GM13976 (cell line): ENCODE data around the gene MRPL45.

ENCODE experiments used
- DNase-seq: peaks from one replicate; pipeline ENCODE4 v3.0.0; 2012; ENCODE audit warnings: low spot score
- in situ Hi-C: fragments of 300-500 bp; cut with MboI; formaldehyde crosslinking; loops from one replicate; pipeline ENCODE4 v1.12.0; 2022; ENCODE audit warnings: low sequenced_read_pairs, mixed read lengths, inconsistent platforms; ENCODE audit not compliant: unreplicated experiment
- TF ChIP-seq, protein P1 (sequence below): IDR thresholded peaks from 2 replicates; pipeline ENCODE4 v1.5.1; 2012; ENCODE audit warnings: borderline replicate concordance, mild to moderate bottlenecking; ENCODE audit not compliant: insufficient read depth; ENCODE audit errors: extremely low read depth, missing control alignments, control extremely low read depth

The MRPL45 gene

DNA sequence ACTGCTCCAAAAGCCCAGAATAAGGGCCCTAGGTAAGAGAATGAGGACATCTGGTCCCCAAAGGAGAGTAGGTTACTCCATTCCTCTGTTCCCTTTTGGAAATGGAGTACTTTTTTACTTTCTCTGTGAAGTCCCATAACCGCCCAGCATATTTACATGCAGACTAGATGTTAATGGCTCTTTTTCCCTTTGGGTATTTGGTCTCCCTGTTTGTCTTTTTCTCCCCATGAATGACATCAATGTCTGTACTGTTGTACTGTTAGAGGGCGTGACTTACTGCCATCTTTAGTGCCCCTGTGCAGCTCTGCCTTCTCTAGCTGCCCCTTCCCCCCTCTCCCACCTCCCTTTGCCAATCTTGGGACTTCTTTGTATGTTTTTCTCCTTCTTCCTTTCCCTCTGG is 27.8 kb downstream of the MRPL45 start:
- TF ChIP-seq, protein P1, sequence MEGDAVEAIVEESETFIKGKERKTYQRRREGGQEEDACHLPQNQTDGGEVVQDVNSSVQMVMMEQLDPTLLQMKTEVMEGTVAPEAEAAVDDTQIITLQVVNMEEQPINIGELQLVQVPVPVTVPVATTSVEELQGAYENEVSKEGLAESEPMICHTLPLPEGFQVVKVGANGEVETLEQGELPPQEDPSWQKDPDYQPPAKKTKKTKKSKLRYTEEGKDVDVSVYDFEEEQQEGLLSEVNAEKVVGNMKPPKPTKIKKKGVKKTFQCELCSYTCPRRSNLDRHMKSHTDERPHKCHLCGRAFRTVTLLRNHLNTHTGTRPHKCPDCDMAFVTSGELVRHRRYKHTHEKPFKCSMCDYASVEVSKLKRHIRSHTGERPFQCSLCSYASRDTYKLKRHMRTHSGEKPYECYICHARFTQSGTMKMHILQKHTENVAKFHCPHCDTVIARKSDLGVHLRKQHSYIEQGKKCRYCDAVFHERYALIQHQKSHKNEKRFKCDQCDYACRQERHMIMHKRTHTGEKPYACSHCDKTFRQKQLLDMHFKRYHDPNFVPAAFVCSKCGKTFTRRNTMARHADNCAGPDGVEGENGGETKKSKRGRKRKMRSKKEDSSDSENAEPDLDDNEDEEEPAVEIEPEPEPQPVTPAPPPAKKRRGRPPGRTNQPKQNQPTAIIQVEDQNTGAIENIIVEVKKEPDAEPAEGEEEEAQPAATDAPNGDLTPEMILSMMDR = no peak
- no peak for DNase-seq
- in situ Hi-C loops = no loop called here

DNA sequence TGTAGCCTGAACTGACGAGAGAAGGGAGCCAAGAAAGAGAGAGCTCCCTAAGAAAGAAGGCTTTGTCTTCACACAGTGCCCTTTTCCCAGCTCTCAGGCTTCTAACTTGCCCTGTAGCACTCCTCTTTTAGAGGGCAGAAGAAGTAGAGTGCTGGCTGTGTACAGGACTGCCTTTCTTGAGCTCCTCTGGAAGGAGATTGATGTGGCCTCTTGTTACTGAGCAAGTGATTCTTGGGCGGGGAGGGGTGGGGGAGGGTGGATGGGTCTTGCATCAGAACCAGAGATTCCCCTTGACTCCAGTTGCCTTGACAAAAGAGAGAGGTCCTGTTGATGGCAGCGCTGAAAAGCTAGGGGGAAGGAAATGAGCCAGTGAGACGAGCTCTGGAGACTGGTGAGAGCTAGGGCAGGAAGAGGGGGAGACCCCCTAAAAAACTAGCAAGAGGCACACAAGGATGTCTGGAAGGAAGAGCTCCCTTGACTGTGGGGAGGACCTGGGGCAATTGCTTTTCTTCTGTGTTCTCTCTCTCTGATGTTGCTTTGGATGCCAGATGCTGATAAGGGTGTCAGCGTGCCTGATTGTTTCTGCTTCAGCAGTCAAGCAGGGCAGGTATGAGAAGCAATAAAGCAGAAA is 28.4 kb downstream of the MRPL45 start:
- in situ Hi-C loops = no loop called here
- DNase-seq = no peak
- TF ChIP-seq, protein P1 = no peak

DNA sequence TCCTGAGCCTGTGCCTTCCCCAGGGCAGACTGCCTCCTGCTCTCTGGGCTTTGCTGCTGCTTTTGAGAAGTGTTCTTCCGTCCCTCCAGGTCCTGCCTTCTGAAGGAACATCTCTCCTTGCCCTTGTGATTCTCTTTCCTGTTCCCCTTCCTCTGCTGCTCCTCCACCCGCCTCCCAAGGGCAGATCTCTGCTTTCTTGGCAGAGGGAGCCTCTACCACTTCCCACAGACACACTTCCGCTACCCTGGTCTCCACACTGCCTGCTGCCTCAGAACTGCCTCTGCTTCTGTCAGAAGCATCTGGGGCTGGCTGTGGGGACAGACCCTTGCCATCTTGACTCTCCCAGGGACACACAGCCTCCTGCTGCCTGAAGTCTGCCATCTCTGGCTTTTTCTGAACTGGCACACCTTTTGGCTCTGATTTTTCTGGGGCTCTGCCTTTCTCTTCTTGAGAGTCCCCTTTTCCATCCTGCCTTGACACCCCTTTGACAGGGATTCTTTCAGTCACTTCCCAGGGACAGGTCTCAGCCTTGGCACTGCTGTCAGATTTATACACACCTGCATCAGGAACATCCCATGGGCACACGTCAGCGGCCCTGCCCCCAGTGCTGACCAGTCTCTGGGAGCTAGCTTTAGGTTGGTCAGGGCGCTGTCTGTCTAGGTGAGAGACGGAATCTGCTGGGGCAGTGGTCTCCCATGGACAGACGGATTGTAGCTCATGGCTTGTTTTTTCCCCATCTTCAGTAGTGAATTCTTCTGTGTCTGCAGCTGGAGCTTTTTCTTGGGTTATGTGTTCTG is 30.2 kb downstream of the MRPL45 start:
- TF ChIP-seq, protein P1 = no peak
- no peak for DNase-seq
- in situ Hi-C loops = no loop called here

DNA sequence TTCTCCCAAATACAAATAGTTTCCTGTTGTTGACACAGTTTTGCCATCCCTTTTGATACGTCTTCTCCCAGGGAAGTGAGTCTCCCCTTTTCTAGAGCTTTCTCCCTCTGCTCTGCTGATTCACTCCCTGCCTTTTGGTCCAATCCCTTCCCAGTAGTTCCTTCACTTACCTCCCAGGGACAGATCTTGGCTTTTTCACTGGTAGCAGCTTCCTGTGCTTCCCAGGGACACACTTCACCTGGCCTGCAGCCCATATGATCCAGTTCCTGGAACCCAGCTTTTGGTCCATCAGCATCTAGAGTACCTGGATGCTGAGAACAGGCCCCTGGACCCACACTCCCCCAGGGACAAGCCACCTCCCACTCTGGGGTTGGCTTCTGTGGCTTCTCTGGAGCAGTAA is 31.0 kb downstream of the MRPL45 start:
- no peak for DNase-seq
- in situ Hi-C loops = no loop called here
- TF ChIP-seq, protein P1 = no peak

DNA sequence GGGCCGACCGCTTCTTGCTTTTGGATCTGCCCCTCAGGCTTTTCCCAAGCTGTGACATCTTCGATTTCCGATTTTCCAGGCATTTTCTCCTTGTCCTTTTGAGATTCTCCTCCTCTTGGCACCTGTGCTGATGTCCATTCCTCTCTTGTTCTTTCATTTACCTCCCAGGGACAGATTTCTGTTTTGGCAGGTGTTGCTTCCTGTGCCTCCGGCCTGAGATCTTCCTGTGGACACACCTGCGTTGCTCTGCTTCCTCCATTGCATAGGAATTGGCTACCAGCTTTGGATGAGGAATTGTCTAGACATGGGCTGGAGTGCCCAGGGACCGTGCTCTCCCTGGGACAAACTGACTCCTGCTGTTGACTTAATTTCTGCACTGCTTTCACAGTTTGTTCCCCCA is 31.7 kb downstream of the MRPL45 start:
- in situ Hi-C loops = no loop called here
- TF ChIP-seq, protein P1 = no peak
- DNase-seq = no peak

DNA sequence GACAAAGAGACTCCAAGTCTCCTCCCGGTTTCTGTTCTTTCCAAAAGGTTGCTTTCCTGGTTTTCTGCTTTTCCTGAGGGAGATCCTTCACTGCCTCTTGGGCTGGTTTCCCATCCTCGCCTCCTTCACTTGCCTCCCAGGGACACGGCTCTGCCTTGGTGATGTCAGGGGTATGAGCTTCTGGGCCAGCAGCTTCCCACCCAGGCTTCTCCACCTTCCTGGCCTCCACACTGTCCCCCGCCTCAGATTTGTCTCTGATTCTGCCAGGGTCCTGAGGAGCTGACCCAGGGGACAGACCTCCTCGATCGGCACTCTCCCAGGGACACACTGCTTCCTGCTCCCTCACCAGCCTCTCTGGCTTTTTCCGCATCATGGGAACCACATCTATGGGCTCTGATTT is 32.3 kb downstream of the MRPL45 start:
- in situ Hi-C loops = no loop called here
- TF ChIP-seq, protein P1 = no peak
- no peak for DNase-seq
